Measurements from ENCODE around the gene TBP.
"Not testable (repeated sequence)": the region's sequence is repeated elsewhere in the genome, so short reads cannot be mapped to it uniquely, and the experiment has no call there.

The TBP gene

GRCh38 chr6:170554013-170554795 is at the start of gene TBP:
TBP (plus strand) TSS chr6:170554369; CDS start chr6:170557030, 2,661 bp downstream.
- DNase-seq = peak; percentile 97

- DNase-seq = no peak
Measured at GRCh38 chr6:170504479-170504878, 49.7 kb upstream of the TBP start.

GRCh38 chr6:170505306-170505705 is 48.9 kb upstream of the TBP start:
- DNase-seq = no peak

- DNase-seq = no peak
Measured at GRCh38 chr6:170506446-170506845, 47.7 kb upstream of the TBP start.

- not testable (repeated sequence) for DNase-seq
Measured at GRCh38 chr6:170507728-170508127, 46.4 kb upstream of the TBP start.

- DNase-seq = not testable (repeated sequence)
Measured at GRCh38 chr6:170508275-170508674, 45.9 kb upstream of the TBP start.

GRCh38 chr6:170508892-170509722 is 45.1 kb upstream of the TBP start:
- not testable (repeated sequence) for DNase-seq

GRCh38 chr6:170509723-170510018 is 44.5 kb upstream of the TBP start:
- no peak for DNase-seq

- no peak for DNase-seq
Measured at GRCh38 chr6:170510631-170511030, 43.5 kb upstream of the TBP start.

- DNase-seq = no peak
Measured at GRCh38 chr6:170512249-170512648, 41.9 kb upstream of the TBP start.

GRCh38 chr6:170514908-170515307 is 39.3 kb upstream of the TBP start:
- no peak for DNase-seq

- peak; percentile 29 for DNase-seq
Measured at GRCh38 chr6:170516783-170517616, 37.2 kb upstream of the TBP start.

GRCh38 chr6:170522565-170523183 is 31.5 kb upstream of the TBP start:
- DNase-seq = no peak

- no peak for DNase-seq
Measured at GRCh38 chr6:170523256-170524171, 30.7 kb upstream of the TBP start.

- DNase-seq = no peak
Measured at GRCh38 chr6:170524172-170524502, 30.0 kb upstream of the TBP start.

GRCh38 chr6:170525795-170526194 is 28.4 kb upstream of the TBP start:
- DNase-seq = no peak

GRCh38 chr6:170527995-170528394 is 26.2 kb upstream of the TBP start:
- DNase-seq = not testable (repeated sequence)

GRCh38 chr6:170529839-170530469 is 24.2 kb upstream of the TBP start:
- DNase-seq = peak; percentile 65

GRCh38 chr6:170532867-170533488 is 21.2 kb upstream of the TBP start:
- no peak for DNase-seq

GRCh38 chr6:170533792-170534191 is 20.4 kb upstream of the TBP start:
- no peak for DNase-seq

GRCh38 chr6:170535004-170535403 is 19.2 kb upstream of the TBP start:
- no peak for DNase-seq
